HG03558 (cell line): ENCODE data around the gene GRIK4.
"Not testable (repeated sequence)": the region's sequence is repeated elsewhere in the genome, so short reads cannot be mapped to it uniquely, and the experiment has no call there.

Experiments
- ATAC-seq: cut with Tn5 transposase; IDR thresholded peaks from one replicate; pipeline ENCODE4 v1.9.1; 2021; ENCODE audit warnings: moderate number of reproducible peaks; ENCODE audit not compliant: unreplicated experiment; ENCODE audit errors: extremely low read depth

Gene GRIK4

GRCh38 chr11:120511116-120511819, at the start of gene GRIK4:
Gene GRIK4 (plus strand): TSS chr11:120511748. CDS start chr11:120660319, 148,571 bp downstream.
- no peak for ATAC-seq

DNA sequence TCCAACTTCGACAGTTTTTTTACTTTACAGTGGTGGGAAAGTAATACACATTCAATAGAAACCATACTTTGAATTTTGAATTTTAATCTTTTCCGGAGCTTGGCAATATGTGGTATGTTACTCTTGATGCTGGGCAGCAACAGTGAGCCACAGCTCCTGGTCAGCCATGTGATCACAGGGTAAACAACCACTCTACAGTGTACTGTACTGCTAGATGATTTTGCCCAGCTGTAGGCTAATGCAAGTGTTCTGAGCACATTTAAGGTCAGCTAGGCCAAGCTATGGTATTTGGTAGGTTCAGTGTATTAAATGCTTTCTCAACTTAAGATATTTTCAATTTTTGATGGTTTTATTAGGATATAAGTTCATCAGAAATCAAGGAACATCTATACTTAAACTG, 48.7 kb upstream of the GRIK4 start:
- ATAC-seq, result no peak

DNA sequence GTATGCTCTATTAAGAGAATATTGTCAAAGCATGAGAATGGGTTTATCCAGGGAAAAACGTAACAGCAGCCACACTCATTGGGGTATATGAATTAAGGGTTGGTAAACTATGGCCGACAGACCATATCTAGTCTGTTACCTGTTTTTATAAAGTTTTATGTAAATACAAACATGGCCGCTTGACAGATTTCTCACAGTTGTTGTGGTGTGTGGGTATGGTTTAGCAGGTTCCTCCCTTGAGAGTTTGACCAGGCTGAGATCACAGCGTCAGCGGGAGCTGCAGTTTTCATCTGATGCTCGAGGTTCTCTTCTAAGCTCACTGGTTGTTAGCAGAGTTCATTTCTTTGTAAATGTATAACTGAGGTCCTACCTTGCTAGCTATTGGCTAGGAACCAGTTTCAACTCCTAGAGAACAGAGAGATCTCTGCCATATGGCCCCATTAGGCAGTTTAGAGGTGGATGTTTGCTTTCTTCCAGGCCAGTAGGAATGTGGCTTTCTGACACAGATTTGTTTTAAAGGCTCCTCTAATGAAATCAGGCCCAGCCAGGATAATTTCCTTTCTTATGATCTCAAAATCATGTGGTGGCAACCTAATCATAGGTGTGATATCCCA, 45.5 kb upstream of the GRIK4 start:
- no peak for ATAC-seq

- no peak for ATAC-seq
Observed at GRCh38 chr11:120467627-120468026, 43.9 kb upstream of the GRIK4 start.

- ATAC-seq, result no peak
Observed at GRCh38 chr11:120471131-120471530, 40.4 kb upstream of the GRIK4 start.

- no peak for ATAC-seq
Observed at GRCh38 chr11:120471994-120472393, 39.6 kb upstream of the GRIK4 start.

- no peak for ATAC-seq
Observed at GRCh38 chr11:120473503-120473902, 38.0 kb upstream of the GRIK4 start.

DNA sequence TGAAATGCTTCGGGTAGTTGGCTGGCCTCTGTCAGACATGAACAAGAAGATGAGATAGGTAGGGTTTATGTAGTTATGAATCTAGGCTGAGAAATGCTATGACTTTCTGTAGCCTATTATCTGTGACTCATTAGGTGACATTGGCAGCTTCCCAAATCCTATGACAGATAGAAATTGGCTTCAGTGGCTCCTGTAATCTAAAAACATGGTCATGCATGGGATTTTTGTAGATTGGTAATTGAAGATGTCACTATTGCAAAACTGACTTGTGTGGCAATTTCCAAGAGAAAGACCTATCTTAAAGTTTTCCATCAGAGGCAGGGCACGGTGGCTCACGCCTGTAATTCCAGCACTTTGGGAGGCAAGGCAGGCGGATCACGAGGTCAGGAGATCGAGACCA, 29.4 kb upstream of the GRIK4 start:
- ATAC-seq, result no peak

DNA sequence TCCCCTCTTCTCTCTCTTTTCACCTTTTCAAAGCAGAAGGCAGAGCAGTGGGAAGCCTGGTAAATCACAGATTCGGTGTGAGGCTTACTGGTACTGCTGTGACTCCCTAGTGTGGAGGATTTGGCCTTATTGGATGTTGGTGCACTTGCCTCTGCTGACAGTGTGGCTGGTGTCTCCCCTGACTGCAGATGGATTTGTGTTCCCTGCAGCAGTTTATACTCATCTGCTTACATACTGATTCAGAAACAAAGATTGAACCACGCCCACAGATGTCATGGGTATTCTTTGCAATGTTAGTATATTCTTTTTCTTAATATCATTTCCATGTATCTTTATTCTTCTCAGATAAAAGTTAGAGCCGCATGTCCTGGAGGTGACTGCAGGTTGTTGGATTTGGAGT, 26.8 kb upstream of the GRIK4 start:
- no peak for ATAC-seq

DNA sequence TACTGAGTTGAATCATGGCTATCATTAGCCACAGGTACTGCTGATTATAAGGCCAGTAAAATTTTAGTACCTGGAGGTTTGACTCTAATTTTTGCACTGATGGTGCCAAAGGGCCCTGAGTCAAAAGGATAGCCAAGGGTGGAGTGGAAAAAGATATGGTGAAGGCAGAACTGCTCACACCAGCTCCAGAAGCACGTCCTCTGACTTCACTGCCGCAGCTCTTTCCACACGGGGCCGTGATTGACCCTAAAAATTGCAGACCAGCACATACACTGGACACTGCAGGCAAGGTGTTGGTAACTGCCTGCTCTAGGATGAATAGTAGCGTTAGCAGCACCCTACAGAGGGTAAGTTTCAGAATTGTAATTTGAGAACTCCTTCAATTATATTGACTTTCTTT, 25.4 kb upstream of the GRIK4 start:
- no peak for ATAC-seq

DNA sequence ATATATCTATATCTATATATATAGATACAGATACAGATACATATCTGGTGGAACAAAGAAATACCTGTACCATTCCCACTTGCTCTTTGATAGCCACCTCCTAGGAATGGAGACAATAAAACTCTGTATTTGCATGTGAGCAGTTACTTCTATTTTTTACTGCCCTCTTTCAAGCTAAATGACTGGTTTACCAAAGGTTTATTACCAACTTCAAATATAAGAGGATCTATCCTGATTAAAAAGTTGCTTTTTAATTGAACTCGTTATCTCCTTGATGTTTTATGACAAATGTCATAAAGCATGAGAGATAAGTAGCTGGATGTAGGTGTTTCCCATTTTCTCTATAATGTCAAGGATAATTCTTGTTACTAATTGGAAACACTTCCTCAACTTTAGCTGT, 21.7 kb upstream of the GRIK4 start:
- ATAC-seq, result no peak

- ATAC-seq, result no peak
Observed at GRCh38 chr11:120492486-120492885, 19.1 kb upstream of the GRIK4 start.

DNA sequence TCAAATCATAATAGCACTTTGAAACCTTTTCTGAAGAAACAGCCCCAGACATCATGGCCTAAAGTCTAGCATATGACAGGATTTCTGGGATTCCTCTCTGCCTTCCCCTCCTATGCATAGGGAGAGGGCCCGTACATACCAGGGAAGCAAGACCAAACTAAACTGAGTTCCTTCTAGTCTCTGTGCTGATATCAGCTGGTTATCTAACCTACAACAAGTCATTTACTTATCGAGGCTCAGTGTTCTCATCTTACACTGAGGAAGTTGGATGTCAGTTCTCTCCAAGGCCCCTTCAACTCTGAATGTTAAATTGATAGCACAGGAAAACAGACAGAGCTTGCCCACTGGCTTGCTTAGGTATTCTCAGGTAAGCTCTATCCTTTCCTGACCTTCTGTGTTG, 17.0 kb upstream of the GRIK4 start:
- no peak for ATAC-seq

DNA sequence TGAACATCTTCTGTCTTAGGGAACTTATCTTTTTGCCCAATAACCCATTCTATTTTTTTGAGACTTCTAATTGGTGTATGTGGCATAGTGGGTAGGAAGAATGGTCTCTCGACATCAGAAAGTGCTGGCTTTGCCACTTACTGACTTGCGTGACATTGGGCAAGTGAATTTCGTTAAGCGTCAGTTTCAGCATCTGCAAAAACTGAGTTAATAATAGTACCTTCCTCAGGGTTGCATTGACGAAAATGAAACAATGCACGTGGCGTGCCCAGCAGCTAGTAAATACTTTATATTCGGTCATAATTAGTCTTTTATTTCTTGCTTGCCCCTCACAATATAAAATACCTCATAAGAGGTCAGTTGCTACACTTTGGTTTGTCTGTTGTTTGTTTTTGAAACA, 12.5 kb upstream of the GRIK4 start:
- ATAC-seq, result no peak

GRCh38 chr11:120499859-120500258, 11.7 kb upstream of the GRIK4 start:
- ATAC-seq, result no peak

GRCh38 chr11:120500414-120501071, 11.0 kb upstream of the GRIK4 start:
- no peak for ATAC-seq

DNA sequence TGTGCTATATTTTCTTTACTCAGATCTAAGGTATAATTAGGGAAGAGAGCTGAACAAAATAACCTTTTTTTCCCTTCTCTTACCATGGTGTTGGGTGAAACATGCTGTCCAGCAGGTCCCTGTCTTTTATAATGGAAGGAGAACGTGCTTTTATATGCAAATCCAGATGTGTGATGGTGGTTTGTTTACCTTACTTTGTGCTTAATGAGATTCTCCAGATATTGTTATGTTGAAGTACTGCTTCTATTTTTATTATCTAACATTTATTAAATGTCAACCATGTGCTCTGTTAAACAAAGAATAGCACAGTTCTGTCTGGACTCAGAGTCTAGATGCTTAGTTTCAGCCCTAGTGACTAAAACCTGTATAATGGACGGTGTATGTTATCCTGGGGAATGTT, 10.1 kb upstream of the GRIK4 start:
- no peak for ATAC-seq

DNA sequence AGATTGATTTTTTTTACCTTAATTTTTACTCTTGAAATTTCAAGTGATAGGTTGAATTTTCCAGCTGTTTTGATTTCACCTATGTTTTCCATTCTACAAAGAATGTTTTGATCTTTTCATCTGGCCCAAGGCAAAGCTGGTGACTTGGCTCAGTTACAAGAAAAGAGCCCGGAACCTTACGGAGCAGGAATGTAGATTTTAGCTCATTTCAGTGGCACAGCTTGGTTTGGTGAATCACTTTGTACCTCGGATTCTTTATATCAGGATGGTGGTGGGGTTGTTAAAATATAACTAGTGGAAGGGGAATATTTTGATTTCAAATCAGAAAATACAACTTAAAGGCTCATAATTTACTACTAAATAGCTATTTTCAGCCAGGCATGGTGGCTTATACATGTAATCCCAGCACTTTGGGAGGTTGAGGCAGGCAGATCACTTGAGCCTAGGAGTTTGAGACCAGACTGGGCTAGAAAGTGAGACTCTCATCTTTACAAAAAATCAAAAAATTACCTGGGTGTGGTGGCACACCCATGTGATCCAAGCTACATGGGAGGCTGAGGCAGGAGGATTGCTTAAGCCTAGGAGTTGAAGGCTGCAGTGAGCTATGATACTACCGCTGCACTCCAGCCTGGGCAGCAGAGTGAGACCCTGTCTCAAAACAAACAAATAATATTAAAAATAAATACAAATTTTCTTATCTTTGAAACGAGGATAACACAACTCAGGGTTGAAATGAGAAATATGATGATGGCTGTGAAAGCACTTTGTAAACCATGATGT, 9.4 kb upstream of the GRIK4 start:
- ATAC-seq, result no peak

- ATAC-seq, result not testable (repeated sequence)
Observed at GRCh38 chr11:120503529-120503928, 8.0 kb upstream of the GRIK4 start.

- ATAC-seq, result no peak
Observed at GRCh38 chr11:120505801-120506425, 5.6 kb upstream of the GRIK4 start.
